RWPE1 (cell line): ENCODE measurements around the gene ALDH5A1.

Source experiments
- CTCF ChIA-PET: fragments of 350-600 bp; sonication (Branson Sonifier 250); formaldehyde crosslinking; extraction: SDS; loops from one replicate; lab custom pipeline; 2021; lab: Yijun Ruan, JAX
- POLR2A ChIA-PET: fragments of 400-600 bp; formaldehyde crosslinking; extraction: SDS; loops from one replicate; lab custom pipeline; 2020; ENCODE audit warnings: antibody characterized with exemption; ENCODE audit not compliant: low non-redundant PET; lab: Yijun Ruan, JAX
- DNase-seq: peaks from one replicate; pipeline ENCODE4 v3.0.0; 2012; ENCODE audit warnings: low spot score
- H3K27ac ChIP-seq: fragments of 450-650 bp; 2 replicates; pipeline ENCODE4 v1.5.1; 2017
- CTCF ChIP-seq: fragments of 450-650 bp; conservative IDR thresholded peaks from 2 replicates; pipeline ENCODE4 v1.5.1; 2017; ENCODE audit warnings: low read depth, mild to moderate bottlenecking

The ALDH5A1 gene

GRCh38 chr6:24478903-24479302 lies 15.9 kb upstream of the ALDH5A1 start:
- no peak for TF ChIP-seq CTCF
- no peak overlapping the region for H3K27ac ChIP-seq
- ChIA-PET POLR2A (no interaction called here), CTCF (no interaction called here)
- no peak for DNase-seq

- POLR2A ChIA-PET: no interaction called here
- no peak for TF ChIP-seq CTCF
- no peak overlapping the region for H3K27ac ChIP-seq
- no peak for DNase-seq
- CTCF ChIA-PET: no interaction called here
These were observed 14.1 kb upstream of the ALDH5A1 start for GRCh38 chr6:24480705-24481104.

- no peak for TF ChIP-seq CTCF
- ChIA-PET POLR2A (no interaction called here), CTCF (interaction anchor here (0.7 kb wide), 1 partner anchor 1086 kb away, joined by 5 read pairs; no protein-coding TSS in a partner anchor)
- no peak for DNase-seq
- no peak overlapping the region for H3K27ac ChIP-seq
These were observed 13.3 kb upstream of the ALDH5A1 start for GRCh38 chr6:24481449-24481848.

GRCh38 chr6:24484657-24485323 lies 10.0 kb upstream of the ALDH5A1 start:
- no peak for TF ChIP-seq CTCF
- ChIA-PET CTCF (no interaction called here), POLR2A (no interaction called here)
- no peak overlapping the region for H3K27ac ChIP-seq
- no peak for DNase-seq

- TF ChIP-seq CTCF: no peak
- ChIA-PET POLR2A (no interaction called here), CTCF (interaction anchor here (0.6 kb wide), 1 partner anchor 47 kb away, joined by 4 read pairs; no protein-coding TSS in a partner anchor)
- no peak for DNase-seq
- H3K27ac ChIP-seq: no peak overlapping the region
These were observed 8.7 kb upstream of the ALDH5A1 start for GRCh38 chr6:24486065-24486464.

GRCh38 chr6:24489470-24489869 lies 5.3 kb upstream of the ALDH5A1 start, which contains the start of gene GPLD1:
Gene GPLD1, minus strand, starts transcription at chr6:24489578. Its CDS starts 67 bp downstream, at chr6:24489511.
- no peak for TF ChIP-seq CTCF
- DNase-seq: no peak
- ChIA-PET POLR2A (no interaction called here), CTCF (interaction anchor here (1.0 kb wide), 1 partner anchor 32 kb away, joined by 3 read pairs; no protein-coding TSS in a partner anchor)
- no peak within 1 kb of the TSS for H3K27ac ChIP-seq
